Ishikawa (cell line): ENCODE data around the gene PTPRN2.

Experiments
- CEBPB ChIP-seq: IDR thresholded peaks from 2 replicates; pipeline ENCODE4 v1.6.1; 2012
- CREB1 ChIP-seq: IDR thresholded peaks from 2 replicates; pipeline ENCODE4 v1.6.1; 2012; ENCODE audit warnings: low read depth
- EGR1 ChIP-seq: IDR thresholded peaks from 2 replicates; pipeline ENCODE4 v1.6.1; 2012
- EP300 ChIP-seq: IDR thresholded peaks from 2 replicates; pipeline ENCODE4 v1.6.1; 2012; ENCODE audit warnings: borderline replicate concordance
- FOXM1 ChIP-seq: IDR thresholded peaks from 2 replicates; pipeline ENCODE4 v1.6.1; 2012; ENCODE audit warnings: low read depth, borderline replicate concordance
- NFIC ChIP-seq: IDR thresholded peaks from 2 replicates; pipeline ENCODE4 v1.6.1; 2012
- RAD21 ChIP-seq: IDR thresholded peaks from 2 replicates; pipeline ENCODE4 v1.6.1; 2012; ENCODE audit warnings: low read depth
- TAF1 ChIP-seq: IDR thresholded peaks from 2 replicates; pipeline ENCODE4 v1.6.1; 2012; ENCODE audit warnings: low read depth, mild to moderate bottlenecking
- TCF12 ChIP-seq: IDR thresholded peaks from 2 replicates; pipeline ENCODE4 v1.6.1; 2012; ENCODE audit warnings: low read depth
- TEAD4 ChIP-seq: IDR thresholded peaks from 2 replicates; pipeline ENCODE4 v1.6.1; 2012
- USF1 ChIP-seq: IDR thresholded peaks from 2 replicates; pipeline ENCODE4 v1.6.1; 2012
- YY1 ChIP-seq: IDR thresholded peaks from 2 replicates; pipeline ENCODE4 v1.6.1; 2012; ENCODE audit warnings: low read depth
- ZBTB7A ChIP-seq: IDR thresholded peaks from 2 replicates; pipeline ENCODE4 v1.6.1; 2012; ENCODE audit warnings: low read depth
- TF ChIP-seq, protein P1 (sequence below): IDR thresholded peaks from 2 replicates; pipeline ENCODE4 v1.6.1; 2012
- TF ChIP-seq, protein P2 (sequence below): IDR thresholded peaks from 2 replicates; pipeline ENCODE4 v1.6.1; 2012; ENCODE audit warnings: low read depth, mild to moderate bottlenecking

The PTPRN2 gene

DNA sequence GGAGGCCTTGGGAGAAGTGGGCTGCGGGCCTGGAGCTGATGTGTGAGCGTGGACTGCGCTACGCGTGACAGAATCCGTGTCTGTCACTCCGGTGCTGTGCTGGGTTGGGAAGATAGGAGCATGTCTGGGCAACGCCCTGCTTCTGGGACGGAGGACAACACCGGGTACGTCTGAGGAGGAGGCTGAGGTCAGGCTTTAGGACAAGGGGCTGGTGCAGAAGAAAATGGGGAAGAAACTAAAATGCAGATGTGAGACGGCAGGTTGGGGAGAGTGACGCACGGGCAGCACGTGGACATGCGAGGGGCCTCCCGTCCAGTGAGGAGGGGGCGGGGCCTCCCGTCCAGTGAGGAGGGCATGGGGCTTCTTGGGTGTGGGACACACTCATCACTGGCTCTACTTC, 1043.4 kb downstream of the PTPRN2 start:
- no peak for TF ChIP-seq ZBTB7A
- TF ChIP-seq, protein P1, sequence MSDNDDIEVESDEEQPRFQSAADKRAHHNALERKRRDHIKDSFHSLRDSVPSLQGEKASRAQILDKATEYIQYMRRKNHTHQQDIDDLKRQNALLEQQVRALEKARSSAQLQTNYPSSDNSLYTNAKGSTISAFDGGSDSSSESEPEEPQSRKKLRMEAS, result no peak
- TF ChIP-seq, protein P2, sequence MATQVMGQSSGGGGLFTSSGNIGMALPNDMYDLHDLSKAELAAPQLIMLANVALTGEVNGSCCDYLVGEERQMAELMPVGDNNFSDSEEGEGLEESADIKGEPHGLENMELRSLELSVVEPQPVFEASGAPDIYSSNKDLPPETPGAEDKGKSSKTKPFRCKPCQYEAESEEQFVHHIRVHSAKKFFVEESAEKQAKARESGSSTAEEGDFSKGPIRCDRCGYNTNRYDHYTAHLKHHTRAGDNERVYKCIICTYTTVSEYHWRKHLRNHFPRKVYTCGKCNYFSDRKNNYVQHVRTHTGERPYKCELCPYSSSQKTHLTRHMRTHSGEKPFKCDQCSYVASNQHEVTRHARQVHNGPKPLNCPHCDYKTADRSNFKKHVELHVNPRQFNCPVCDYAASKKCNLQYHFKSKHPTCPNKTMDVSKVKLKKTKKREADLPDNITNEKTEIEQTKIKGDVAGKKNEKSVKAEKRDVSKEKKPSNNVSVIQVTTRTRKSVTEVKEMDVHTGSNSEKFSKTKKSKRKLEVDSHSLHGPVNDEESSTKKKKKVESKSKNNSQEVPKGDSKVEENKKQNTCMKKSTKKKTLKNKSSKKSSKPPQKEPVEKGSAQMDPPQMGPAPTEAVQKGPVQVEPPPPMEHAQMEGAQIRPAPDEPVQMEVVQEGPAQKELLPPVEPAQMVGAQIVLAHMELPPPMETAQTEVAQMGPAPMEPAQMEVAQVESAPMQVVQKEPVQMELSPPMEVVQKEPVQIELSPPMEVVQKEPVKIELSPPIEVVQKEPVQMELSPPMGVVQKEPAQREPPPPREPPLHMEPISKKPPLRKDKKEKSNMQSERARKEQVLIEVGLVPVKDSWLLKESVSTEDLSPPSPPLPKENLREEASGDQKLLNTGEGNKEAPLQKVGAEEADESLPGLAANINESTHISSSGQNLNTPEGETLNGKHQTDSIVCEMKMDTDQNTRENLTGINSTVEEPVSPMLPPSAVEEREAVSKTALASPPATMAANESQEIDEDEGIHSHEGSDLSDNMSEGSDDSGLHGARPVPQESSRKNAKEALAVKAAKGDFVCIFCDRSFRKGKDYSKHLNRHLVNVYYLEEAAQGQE, result no peak
- no peak for TF ChIP-seq TAF1
- TF ChIP-seq TCF12, result no peak
- no peak for TF ChIP-seq CEBPB
- no peak for TF ChIP-seq FOXM1
- no peak for TF ChIP-seq USF1
- TF ChIP-seq CREB1, result no peak
- no peak for TF ChIP-seq EGR1
- TF ChIP-seq NFIC, result no peak
- no peak for TF ChIP-seq TEAD4
- TF ChIP-seq RAD21, result no peak
- no peak for TF ChIP-seq YY1
- no peak for TF ChIP-seq EP300

DNA sequence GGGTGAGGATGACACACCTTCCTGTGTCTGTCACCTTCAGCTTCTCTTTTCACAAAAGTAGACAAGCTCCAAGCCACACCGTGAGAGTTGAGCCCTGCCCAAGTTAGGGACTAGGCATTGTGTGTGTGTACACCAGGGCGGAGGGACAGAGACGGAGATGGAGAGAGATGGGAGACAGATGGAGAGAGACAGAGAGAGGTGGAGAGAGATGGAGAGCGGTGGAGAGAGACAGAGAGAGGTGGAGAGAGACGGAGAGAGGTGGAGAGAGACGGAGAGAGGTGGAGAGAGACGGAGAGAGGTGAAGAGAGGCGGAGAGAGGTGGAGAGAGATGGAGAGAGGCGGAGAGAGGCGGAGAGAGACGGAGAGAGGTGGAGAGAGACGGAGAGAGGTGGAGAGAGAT, 1043.8 kb downstream of the PTPRN2 start:
- TF ChIP-seq EGR1 (no peak), ZBTB7A (no peak), USF1 (no peak), TAF1 (no peak), NFIC (no peak), TCF12 (no peak), TEAD4 (no peak), YY1 (no peak), RAD21 (no peak), CEBPB (no peak), FOXM1 (no peak), EP300 (no peak), CREB1 (no peak)
- TF ChIP-seq, protein P1, result no peak

- TF ChIP-seq YY1 (no peak), TCF12 (no peak), RAD21 (no peak), EP300 (no peak), TEAD4 (no peak), CEBPB (no peak), NFIC (no peak), FOXM1 (no peak), CREB1 (no peak)
- TF ChIP-seq, protein P2, result no peak
- TF ChIP-seq, protein P1, result no peak
These were observed 1044.3 kb downstream of the PTPRN2 start for GRCh38 chr7:157543276-157543675.

DNA sequence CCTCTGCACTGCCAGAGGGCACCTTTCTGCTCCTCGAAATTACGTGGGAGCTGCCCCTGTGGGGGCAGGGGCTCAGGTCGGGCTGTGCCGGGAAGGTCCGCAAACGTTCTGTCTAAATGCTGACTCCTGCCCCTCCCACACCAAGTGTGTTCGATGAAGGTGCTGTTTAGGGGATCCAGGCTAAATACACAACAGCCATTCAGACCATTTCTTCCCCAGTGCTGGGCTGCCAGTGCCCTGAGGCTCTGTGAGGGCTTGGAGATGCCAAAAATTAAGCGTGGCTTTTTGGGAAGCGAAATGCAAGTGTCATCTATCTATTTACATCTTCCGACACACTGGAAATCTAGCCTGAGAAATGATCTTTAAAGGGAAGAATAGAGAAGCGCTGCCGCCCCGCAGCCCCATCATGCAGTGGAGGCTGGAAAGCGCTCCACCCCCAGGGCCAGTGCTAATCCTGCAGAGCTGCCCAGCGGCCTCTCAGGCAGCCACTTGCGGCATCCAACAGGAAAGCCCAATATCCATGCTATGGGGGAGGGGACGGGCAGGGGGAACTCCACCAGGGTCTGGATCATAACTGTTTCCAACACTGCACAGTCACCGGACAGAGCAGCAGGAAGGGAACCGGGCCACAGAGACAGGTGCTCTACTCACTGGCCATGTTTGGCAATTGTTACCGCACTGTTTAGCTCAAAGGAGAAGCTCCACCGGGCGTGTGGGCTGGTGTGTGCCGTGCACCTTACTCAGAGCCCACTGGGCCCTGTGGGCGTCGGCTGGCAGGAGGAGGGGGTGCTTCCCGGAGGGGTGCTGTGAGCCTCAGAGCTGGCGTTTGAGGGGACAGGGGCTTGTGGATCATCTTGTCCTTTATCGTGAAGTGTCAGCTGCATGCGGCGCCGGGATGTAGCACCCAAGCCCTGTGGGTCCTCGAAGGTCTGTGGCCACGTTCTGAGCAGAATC, 1045.3 kb downstream of the PTPRN2 start:
- TF ChIP-seq FOXM1 (no peak), CEBPB (no peak), CREB1 (no peak), RAD21 (no peak), YY1 (no peak), EGR1 (no peak), NFIC (no peak), TAF1 (no peak), TCF12 (no peak), USF1 (no peak), ZBTB7A (no peak), TEAD4 (no peak), EP300 (no peak)
- TF ChIP-seq, protein P2, result no peak
- TF ChIP-seq, protein P1, result no peak
